IPS-18c (cell line): Measurements from ENCODE around the gene CLEC14A.

Source experiments
- H3K4me3 ChIP-seq: 2 replicates; pipeline ENCODE4 v1.7.0; 2013; ENCODE audit warnings: low read depth, mild to moderate bottlenecking, low read length, moderate library complexity; ENCODE audit not compliant: insufficient read depth
- H3K9me3 ChIP-seq: one replicate; pipeline ENCODE4 v1.6.1; 2013; ENCODE audit warnings: mild to moderate bottlenecking, low read length, moderate library complexity; ENCODE audit not compliant: control insufficient read depth, insufficient read depth

Gene CLEC14A

DNA sequence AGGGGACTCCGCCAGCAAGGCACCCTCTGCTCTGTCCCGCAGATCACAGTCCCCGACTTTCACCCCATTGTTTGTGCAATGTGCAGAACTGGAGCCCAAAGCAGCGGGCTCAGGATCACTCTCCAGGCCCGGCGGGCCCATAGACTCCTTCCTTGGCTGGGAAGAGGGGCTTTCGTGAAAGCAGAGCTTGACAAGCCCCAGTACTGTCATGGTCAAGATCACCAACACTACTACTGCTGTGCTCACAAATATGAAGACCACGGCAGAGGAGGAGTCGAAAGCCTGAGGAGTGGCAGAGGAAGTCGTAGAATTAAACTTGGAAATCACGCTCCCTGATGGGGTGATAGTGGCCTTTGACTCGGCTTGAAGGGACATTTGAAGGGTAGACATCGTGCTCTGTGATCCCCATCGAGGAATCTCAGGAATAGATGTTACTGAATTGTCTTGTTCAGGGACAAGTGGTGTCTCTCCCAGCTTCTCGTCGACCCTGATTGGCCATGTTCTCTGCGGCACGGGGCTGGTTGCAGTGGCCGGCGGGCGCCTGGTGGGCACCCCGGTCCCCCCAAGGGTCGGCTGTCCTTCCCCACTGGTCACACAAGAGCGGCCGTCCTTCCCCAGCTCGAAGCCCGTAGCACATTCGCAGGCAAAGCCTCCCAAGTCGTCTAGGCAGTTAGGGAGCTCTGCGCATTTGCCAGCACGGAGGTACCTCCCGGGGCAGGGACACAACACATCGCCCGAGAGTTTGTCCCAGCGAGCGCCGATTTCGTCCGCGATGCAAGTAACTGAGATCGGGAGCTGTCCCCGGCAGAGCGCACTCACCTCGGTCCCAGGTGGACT, 1.1 kb downstream of the CLEC14A start:
- Histone ChIP-seq H3K9me3 (no peaks in the 10 kb centered on the region), H3K4me3 (peak overlapping the region; percentile 63)

DNA sequence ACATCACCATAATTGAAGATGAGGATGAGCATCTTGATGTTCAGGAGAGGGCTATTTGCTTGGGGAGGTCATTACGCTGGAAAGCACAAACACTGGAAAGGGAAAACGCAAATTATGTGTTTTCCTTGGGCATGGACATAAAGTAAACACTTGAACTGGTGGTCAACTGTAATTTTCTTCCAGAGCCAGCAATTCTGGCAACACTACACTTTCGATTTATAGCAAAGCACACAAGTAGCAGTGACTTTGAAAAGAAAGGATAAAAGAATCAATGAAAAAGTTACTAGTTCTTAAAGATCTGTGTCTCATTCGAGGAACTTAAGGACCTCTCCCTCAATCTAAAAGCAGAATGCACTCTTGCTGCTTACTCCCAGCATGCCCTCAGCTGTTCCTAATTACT, 2.2 kb downstream of the CLEC14A start:
- H3K4me3 ChIP-seq = no peak overlapping the region
- no peaks in the 10 kb centered on the region for H3K9me3 ChIP-seq

DNA sequence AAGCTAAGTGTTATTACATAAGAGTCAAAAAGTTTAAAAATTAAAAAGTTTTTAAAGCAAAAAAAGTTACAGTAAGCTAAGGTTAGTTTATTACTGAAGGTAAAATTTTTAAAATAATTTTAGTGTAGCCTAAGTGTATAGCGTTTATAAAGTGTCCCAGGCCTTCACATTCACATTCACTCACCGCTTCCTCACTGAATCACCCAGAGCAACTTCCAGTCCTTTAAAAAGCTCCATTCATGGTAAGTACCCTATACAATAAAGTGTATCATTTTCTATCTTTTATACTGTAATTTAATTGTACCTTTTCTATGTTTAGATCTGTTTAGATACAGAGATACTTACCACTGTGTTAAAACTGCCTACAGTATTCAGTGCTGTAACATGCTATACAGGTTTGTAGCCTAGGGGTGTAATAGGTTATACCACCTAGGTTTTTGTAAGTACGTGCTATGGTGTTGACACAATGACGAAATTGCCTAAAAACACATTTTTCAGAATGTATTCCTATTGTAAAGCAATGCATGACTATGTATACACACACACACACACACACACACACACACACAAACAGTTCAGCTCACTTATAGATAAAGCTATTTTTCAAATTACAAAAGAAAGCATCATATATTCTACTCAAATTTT, 3.7 kb downstream of the CLEC14A start:
- H3K4me3 ChIP-seq = no peak overlapping the region
- H3K9me3 ChIP-seq = no peaks in the 10 kb centered on the region

GRCh38 chr14:38250331-38250730, 5.6 kb downstream of the CLEC14A start:
- no peaks in the 10 kb centered on the region for H3K9me3 ChIP-seq
- H3K4me3 ChIP-seq = no peak overlapping the region

DNA sequence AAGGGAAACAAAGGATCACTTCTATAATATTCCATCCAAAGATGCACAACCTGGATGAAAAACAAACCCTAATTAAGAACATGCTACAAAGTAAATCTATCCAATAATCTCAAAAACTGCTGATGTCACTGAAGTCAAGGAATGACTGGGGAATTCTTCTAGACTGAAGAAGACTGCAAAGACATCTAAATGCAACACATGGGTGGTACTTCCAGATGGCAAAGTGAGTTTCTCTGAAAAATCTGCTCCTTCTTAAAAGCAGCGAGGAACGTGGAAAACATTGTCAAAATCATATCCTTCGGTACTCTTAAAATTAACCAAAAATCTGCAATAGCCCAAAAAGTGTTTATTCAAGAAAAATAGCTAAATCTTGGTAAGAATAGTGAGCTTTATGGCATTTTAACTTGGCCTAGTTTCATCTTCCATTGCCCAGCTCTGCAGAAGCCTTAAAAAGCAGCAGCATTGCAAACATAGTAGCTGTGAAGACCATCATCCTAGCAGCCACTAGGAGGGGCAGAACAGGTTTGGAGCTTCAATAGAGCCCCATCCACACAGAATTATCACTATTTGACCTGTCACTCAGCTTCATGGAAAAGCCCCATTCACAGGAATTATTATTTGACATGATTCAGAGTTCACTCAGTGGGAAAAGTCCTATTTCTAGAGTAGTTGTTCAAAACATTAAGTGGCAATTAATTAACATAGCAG, 7.4 kb downstream of the CLEC14A start:
- H3K9me3 ChIP-seq = no peaks in the 10 kb centered on the region

DNA sequence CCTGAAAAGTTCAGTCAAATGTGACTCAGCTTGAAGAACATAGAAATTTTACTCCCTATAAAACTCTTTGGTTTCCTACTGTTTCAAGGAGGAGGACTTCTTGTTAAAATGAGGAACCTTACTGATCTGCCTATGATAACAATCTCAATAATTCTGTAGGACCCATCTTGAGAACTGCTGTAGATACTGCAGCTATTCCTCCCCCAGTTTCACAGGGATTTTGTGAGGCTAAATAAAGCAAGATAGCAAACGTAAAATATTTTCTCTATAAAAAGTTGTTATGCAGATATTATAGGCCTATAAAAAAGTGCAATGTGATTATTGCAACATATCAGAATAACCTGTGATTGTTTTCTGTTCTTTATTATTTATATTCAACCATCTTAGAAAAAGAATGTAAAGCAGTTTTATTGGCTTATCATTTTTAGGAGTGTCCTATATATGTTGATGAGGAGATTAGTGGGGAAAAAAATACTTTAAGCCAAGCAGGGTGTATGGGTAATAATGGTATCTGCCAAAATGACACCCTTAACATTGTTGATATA, 12.1 kb downstream of the CLEC14A start:
- Histone ChIP-seq H3K9me3 (no peaks in the 10 kb centered on the region), H3K4me3 (no peak overlapping the region)

More for the DNA sequence above, 7.4 kb downstream of the CLEC14A start:
- no peak overlapping the region for H3K4me3 ChIP-seq

DNA sequence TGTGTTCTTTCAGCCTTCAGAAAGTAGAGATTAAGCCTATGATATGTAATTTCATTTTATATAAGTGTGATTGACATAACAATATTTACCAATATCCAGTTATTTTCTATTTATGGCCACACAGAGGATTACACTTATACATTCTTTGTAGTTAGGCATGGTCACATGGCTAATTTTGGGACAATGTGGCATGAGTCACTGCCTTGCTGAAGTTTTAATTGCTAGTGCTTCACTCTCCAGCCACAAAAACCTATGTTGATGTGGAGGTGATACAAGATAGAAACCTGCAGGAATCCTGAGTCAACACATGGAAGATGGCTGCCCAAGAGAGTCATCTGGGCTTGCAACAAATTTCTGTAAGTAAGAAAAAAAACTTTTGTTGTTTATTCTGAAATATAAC, 17.0 kb downstream of the CLEC14A start:
- no peaks in the 10 kb centered on the region for H3K9me3 ChIP-seq
- no peak overlapping the region for H3K4me3 ChIP-seq

GRCh38 chr14:38238332-38238731, 17.6 kb downstream of the CLEC14A start:
- H3K9me3 ChIP-seq = no peaks in the 10 kb centered on the region
- no peak overlapping the region for H3K4me3 ChIP-seq

DNA sequence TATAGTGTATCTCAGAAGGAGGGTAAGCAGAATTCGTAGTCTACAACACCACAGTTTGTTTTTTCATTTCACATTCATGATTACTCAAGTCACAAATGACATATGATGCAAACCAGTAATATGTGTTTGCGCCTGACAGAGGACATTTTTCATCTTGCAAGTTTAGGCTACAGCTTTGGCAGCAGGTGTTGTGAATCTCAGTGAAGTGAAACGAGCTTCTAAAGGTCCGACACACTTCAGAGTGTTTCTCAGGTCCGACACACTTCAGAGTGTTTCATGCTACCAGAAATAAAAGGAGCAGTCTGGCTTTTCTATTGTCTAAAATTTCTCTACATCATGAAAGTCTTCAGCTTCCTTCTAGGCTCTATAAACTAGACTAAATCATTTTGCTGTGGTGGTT, 22.7 kb downstream of the CLEC14A start:
- Histone ChIP-seq H3K9me3 (no peaks in the 10 kb centered on the region), H3K4me3 (no peak overlapping the region)

DNA sequence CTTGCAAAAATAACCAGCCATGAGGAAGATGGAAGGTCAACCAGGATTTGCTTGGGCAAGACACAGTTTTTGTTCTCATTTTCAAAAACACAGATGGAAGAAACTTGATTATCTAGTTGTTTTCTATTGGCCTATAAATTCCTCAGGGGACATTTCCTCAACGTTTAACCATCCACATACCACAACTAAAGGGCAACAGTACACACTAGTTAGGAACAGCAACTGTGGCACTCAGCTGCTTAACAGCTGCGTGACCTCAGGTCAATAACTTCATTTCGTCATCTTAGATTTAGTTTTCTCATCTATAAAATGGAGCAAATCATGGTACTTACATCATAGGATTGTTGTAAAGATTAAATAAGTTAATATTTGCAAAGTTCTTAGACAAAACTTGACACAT, 29.5 kb downstream of the CLEC14A start:
- Histone ChIP-seq H3K9me3 (no peaks in the 10 kb centered on the region), H3K4me3 (no peak overlapping the region)

DNA sequence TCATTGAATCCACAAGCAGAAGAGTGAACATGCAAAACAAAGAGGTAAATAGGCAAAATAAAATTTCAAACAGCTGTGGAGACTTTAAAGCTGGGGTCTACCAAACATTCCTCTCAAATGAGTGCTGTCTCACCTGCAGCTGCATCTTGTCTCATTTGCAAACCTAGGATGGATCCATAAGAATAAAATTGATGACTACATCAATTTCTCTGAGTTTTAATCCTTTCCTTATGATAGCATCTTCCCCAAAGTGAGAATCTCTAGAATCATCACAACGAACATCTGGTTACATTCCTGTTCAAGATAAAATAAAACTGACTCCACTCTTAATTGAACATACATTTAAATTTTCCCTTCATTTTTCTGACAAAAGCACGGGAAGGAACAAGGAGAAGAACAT, 29.9 kb downstream of the CLEC14A start:
- no peak overlapping the region for H3K4me3 ChIP-seq

GRCh38 chr14:38224338-38224737, 31.6 kb downstream of the CLEC14A start:
- H3K9me3 ChIP-seq = no peaks in the 10 kb centered on the region

More for the DNA sequence above, 29.9 kb downstream of the CLEC14A start:
- H3K9me3 ChIP-seq = no peaks in the 10 kb centered on the region

GRCh38 chr14:38221077-38221476, 34.8 kb downstream of the CLEC14A start:
- no peak overlapping the region for H3K4me3 ChIP-seq
- H3K9me3 ChIP-seq = no peaks in the 10 kb centered on the region

More at GRCh38 chr14:38224338-38224737, 31.6 kb downstream of the CLEC14A start:
- H3K4me3 ChIP-seq = no peak overlapping the region

- Histone ChIP-seq H3K9me3 (no peaks in the 10 kb centered on the region), H3K4me3 (no peak overlapping the region)
These were observed 38.3 kb downstream of the CLEC14A start for GRCh38 chr14:38217553-38217952.

- Histone ChIP-seq H3K9me3 (no peaks in the 10 kb centered on the region), H3K4me3 (no peak overlapping the region)
These were observed 42.9 kb downstream of the CLEC14A start for GRCh38 chr14:38213001-38213400.

GRCh38 chr14:38212111-38212510, 43.8 kb downstream of the CLEC14A start:
- Histone ChIP-seq H3K9me3 (no peaks in the 10 kb centered on the region), H3K4me3 (no peak overlapping the region)

DNA sequence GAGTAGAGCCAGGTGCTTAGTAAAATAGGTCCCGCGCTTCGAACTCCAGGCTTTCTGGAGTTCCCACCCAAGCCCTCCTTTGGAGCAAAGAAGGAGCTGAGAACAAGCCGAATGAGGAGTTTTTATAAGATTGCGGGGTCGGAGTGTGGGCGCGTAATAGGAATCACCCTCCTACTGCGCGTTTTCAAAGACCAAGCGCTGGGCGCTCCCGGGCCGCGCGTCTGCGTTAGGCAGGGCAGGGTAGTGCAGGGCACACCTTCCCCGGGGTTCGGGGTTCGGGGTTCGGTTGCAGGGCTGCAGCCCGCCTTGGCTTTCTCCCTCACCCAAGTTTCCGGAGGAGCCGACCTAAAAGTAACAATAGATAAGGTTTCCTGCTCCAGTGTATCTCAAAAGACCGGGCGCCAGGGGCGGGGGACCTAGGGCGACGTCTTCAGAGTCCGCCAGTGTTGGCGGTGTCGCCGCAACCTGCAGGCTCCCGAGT, 44.6 kb downstream of the CLEC14A start:
- peak overlapping the region; percentile 25; the same call in 1 of the 2 replicates for H3K4me3 ChIP-seq
- H3K9me3 ChIP-seq = no peaks in the 10 kb centered on the region
